NCI-H1092 treated with DMSO at 0.1 percent for 48 hours (cell line): Measurements from ENCODE around the gene C9orf57.
"Not testable (repeated sequence)": the region's sequence is repeated elsewhere in the genome, so short reads cannot be mapped to it uniquely, and the experiment has no call there.

Experiments used
- DNase-seq: peaks from one replicate; lab custom pipeline; 2025; lab: John Stamatoyannopoulos, UW

Gene C9orf57

DNA sequence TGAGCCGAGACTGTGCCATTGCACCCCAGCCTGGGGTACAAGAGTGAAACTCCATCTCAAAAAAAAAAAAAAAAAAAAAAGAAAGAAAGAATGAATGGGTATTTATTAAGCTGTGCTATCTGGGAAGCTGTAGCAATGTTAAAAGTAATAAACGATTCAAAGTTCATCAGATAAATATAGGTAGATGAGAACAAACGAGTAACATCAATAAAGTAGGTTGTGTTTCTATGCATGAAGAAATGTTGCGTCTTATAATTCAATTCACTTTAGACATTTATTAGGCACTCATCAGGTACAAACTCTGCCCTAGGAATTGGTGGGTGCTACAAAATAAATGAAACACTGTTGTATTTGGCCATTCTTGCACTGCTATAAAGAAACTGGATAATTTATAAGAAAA is 36.8 kb downstream of the C9orf57 start:
- DNase-seq: no peak

DNA sequence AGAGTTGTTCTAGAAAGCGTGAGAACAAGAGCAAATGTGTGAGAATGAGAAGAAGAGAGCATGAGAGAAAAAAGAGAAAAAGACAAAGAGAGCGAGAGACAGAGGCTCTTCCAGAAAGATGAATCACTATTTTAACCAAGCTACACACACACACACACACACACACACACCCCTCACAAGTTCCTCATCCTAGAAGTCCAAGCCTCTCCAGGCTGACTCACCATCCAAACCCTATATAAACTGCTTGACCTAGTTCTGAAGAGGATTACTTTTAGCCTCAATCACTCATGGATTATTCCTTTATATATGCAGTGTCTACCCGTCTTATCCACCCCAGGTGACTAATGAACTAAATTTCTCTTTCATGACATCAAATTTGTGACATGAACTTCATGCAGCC is 37.6 kb downstream of the C9orf57 start:
- DNase-seq: no peak

DNA sequence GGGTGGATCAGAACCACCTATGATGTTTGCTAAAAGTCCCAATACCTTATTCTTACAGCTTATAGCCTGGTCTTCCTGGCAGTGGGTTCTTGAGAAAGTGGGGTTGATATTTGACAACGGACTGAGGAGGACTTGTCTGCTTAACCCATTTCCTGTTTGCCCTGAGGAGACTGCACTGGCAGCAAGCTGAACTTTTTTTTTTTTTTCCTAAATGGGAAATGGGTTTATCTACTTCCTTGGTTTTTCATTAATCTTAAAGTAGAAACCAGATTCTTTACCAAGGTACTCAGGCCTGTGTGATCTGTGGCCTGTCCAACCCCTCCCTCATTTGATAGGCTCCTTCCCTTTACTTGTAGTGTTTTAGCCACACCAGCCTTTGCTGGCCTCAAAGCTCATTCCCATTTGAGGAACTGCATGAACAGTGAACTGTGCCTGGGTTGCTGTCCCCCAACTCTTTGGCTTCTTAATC is 47.1 kb downstream of the C9orf57 start:
- DNase-seq: no peak

DNA sequence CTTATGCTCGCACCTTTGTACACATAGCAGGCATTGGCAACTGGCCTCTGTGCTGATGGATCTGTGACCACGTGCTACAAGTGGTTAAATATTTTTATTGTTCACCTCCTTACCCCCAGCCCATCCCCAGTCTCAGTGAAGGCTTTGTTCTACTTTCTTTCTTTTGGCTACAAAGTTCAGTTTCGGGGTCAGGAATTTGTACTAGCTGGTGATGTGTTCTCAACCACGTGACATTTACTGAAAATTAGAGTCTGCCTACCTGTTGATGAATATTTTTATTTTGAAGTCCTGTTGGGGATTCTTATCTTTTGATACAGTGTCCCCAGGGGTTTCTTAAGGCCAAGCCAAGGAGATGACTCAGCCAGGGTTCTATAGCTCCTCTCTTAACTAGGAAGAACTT is 47.8 kb downstream of the C9orf57 start:
- DNase-seq: no peak

DNA sequence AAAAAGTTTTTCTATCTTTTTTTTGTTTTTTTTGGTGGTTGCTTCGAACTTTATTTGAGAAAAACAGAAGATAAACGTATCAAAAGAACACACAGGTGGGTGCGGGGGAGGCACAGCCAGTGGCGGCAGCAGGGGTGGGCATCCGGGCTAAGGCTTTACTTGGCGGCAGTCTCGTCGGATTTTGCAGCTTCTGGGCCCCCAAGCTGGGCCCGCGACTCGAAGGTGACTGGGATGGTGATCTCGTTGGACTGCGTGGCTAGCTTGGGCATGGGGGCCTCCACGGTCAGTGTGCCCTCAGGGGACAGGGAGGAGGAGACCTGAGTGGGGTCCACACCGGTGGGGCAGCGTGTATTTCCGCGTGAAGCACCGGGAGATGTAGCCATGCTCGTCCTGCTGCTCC is 52.7 kb downstream of the C9orf57 start:
- not testable (repeated sequence) for DNase-seq

DNA sequence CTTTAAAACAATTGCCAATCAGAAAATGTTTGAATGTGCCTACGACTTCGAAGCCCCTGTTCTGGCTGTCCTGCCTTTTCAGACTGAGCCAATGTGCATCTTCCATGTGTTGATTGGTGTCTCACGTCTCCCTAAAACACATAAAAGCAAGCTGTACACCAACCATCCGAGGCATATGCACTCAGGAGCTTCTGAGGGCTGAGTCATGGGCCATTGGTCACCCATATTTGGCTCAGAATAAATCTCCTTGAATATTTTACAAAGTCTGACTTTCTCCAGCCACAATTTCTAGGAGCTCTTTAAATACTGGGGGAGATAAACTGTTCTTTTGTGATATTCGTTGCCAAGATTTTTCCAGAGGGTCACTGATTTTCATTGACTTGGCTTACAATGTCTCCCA is 53.9 kb downstream of the C9orf57 start:
- DNase-seq: no peak

DNA sequence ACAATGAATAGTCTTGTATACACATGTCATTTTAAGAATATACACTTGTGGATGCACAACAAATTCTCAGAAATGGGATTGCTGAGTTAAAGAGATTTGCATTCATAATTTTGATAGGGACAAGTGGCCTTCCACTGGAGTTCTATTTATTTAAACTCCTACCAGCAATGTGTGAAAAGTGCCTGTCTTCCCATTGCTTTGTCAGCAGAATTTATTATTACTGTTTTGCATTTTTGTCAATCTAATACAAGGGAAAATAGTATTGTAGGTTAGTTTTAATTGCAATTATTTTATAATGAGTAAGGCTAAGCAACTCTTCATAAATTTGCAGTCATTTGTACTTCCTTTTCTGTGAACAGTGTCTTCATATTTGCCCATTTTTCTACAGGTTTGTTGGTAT is 55.0 kb downstream of the C9orf57 start:
- no peak for DNase-seq
